ENCODE results near the gene EPHA3. TPM values are rescaled to one million over a fixed set of nuclear protein-coding genes. Genes with fewer than 3 reads are reported as not detected.
A peak's percentile ranks its signal among the peaks of the same experiment; 100 is the strongest.

The EPHA3 gene
- total RNA-seq, 1 donor from 2014 or later: 5.0 TPM

GRCh38 chr3:89154416-89154815, 47.0 kb downstream of the EPHA3 start:
- Mint-ChIP-seq H3K9me3 (ENCODE audit: unreplicated experiment) (no peaks in the 10 kb centered on the region), H3K36me3 (ENCODE audit: low read depth, unreplicated experiment) (no peaks in the 10 kb centered on the region), H3K27me3 (ENCODE audit: low read depth, unreplicated experiment) (no peaks in the 10 kb centered on the region), H3K4me1 (ENCODE audit: low read depth, unreplicated experiment) (peaks cover 3% of the 10 kb centered on the region), H3K27ac (ENCODE audit: unreplicated experiment) (no peak overlapping the region), H3K4me3 (ENCODE audit: unreplicated experiment) (no peak overlapping the region)
- FAIRE-seq (no peak), DNase-seq (ENCODE audit: low read depth) (no peak)
- H3K27ac ChIP-seq (ENCODE audit: low read depth, low read length): no peak overlapping the region
- H4K20me1 ChIP-seq (ENCODE audit: insufficient read depth, low read length): no peaks in the 10 kb centered on the region
- no peaks in the 10 kb centered on the region for H3K79me2 ChIP-seq (ENCODE audit: insufficient read depth, low read length)
- no peak overlapping the region for H2AFZ ChIP-seq (ENCODE audit: low read depth, low read length)
- no peak overlapping the region for H3K4me2 ChIP-seq (ENCODE audit: low read length)
- no peaks in the 10 kb centered on the region for H3K36me3 ChIP-seq (ENCODE audit: insufficient read depth, low read length)
- no peak for TF ChIP-seq CTCF (IDR thresholded peaks at IDR 0.05; ENCODE audit: insufficient read depth, low read depth, low read length)
- TF ChIP-seq EZH2 (IDR thresholded peaks at IDR 0.05; ENCODE audit: insufficient read depth, low read length): no peak
- no peaks in the 10 kb centered on the region for H3K9me3 ChIP-seq (ENCODE audit: insufficient read depth, low read depth, low read length)
- no peak overlapping the region for H3K9ac ChIP-seq (ENCODE audit: low read length)
- no peak overlapping the region for H3K4me3 ChIP-seq (ENCODE audit: insufficient read depth, low read depth, low read length)
- no peaks in the 10 kb centered on the region for H3K27me3 ChIP-seq (ENCODE audit: insufficient read depth, low read length)
- H3K4me1 ChIP-seq (ENCODE audit: insufficient read depth, low read length): no peaks in the 10 kb centered on the region

- no peaks in the 10 kb centered on the region for H3K9me3 Mint-ChIP-seq (ENCODE audit: unreplicated experiment)
- no peak overlapping the region for H3K9ac ChIP-seq (ENCODE audit: low read length)
- TF ChIP-seq CTCF (IDR thresholded peaks at IDR 0.05; ENCODE audit: insufficient read depth, low read depth, low read length): no peak
- no peak for TF ChIP-seq EZH2 (IDR thresholded peaks at IDR 0.05; ENCODE audit: insufficient read depth, low read length)
- no peak overlapping the region for H3K27ac ChIP-seq (ENCODE audit: low read depth, low read length)
- no peaks in the 10 kb centered on the region for H3K79me2 ChIP-seq (ENCODE audit: insufficient read depth, low read length)
- no peaks in the 10 kb centered on the region for H3K36me3 ChIP-seq (ENCODE audit: insufficient read depth, low read length)
- H3K4me1 Mint-ChIP-seq (ENCODE audit: low read depth, unreplicated experiment): peaks cover 3% of the 10 kb centered on the region
- FAIRE-seq (no peak), DNase-seq (ENCODE audit: low read depth) (no peak)
- no peak overlapping the region for H3K4me3 ChIP-seq (ENCODE audit: insufficient read depth, low read depth, low read length)
- no peaks in the 10 kb centered on the region for H3K36me3 Mint-ChIP-seq (ENCODE audit: low read depth, unreplicated experiment)
- no peak overlapping the region for H3K4me3 Mint-ChIP-seq (ENCODE audit: unreplicated experiment)
- H3K27me3 Mint-ChIP-seq (ENCODE audit: low read depth, unreplicated experiment): no peaks in the 10 kb centered on the region
- no peaks in the 10 kb centered on the region for H4K20me1 ChIP-seq (ENCODE audit: insufficient read depth, low read length)
- H3K9me3 ChIP-seq (ENCODE audit: insufficient read depth, low read depth, low read length): no peaks in the 10 kb centered on the region
- H3K4me1 ChIP-seq (ENCODE audit: insufficient read depth, low read length): no peaks in the 10 kb centered on the region
- H3K27me3 ChIP-seq (ENCODE audit: insufficient read depth, low read length): no peaks in the 10 kb centered on the region
- H3K27ac Mint-ChIP-seq (ENCODE audit: unreplicated experiment): no peak overlapping the region
- H3K4me2 ChIP-seq (ENCODE audit: low read length): no peak overlapping the region
- peak overlapping the region; percentile 35 for H2AFZ ChIP-seq (ENCODE audit: low read depth, low read length)
These were observed 48.4 kb downstream of the EPHA3 start for GRCh38 chr3:89155811-89156210.

- Histone ChIP-seq H3K4me2 (ENCODE audit: low read length) (no peak overlapping the region), H3K36me3 (ENCODE audit: insufficient read depth, low read length) (no peaks in the 10 kb centered on the region), H3K9ac (ENCODE audit: low read length) (no peak overlapping the region), H3K79me2 (ENCODE audit: insufficient read depth, low read length) (no peaks in the 10 kb centered on the region), H3K4me3 (ENCODE audit: insufficient read depth, low read depth, low read length) (no peak overlapping the region), H3K4me1 (ENCODE audit: insufficient read depth, low read length) (no peaks in the 10 kb centered on the region), H2AFZ (ENCODE audit: low read depth, low read length) (no peak overlapping the region), H3K27ac (ENCODE audit: low read depth, low read length) (no peak overlapping the region), H3K27me3 (ENCODE audit: insufficient read depth, low read length) (no peaks in the 10 kb centered on the region), H4K20me1 (ENCODE audit: insufficient read depth, low read length) (no peaks in the 10 kb centered on the region), H3K9me3 (ENCODE audit: insufficient read depth, low read depth, low read length) (no peaks in the 10 kb centered on the region)
- no peak for TF ChIP-seq CTCF (IDR thresholded peaks at IDR 0.05; ENCODE audit: insufficient read depth, low read depth, low read length)
- no peak for TF ChIP-seq EZH2 (IDR thresholded peaks at IDR 0.05; ENCODE audit: insufficient read depth, low read length)
- Mint-ChIP-seq H3K27me3 (ENCODE audit: low read depth, unreplicated experiment) (no peaks in the 10 kb centered on the region), H3K27ac (ENCODE audit: unreplicated experiment) (no peak overlapping the region), H3K36me3 (ENCODE audit: low read depth, unreplicated experiment) (no peaks in the 10 kb centered on the region), H3K4me3 (ENCODE audit: unreplicated experiment) (no peak overlapping the region), H3K9me3 (ENCODE audit: unreplicated experiment) (no peaks in the 10 kb centered on the region), H3K4me1 (ENCODE audit: low read depth, unreplicated experiment) (peaks cover 3% of the 10 kb centered on the region)
- no peak for FAIRE-seq
- no peak for DNase-seq (ENCODE audit: low read depth)
These were observed 50.2 kb downstream of the EPHA3 start for GRCh38 chr3:89157575-89157974.

Measured in astrocyte (in vitro differentiated cells and primary cell).